ENCODE results near the gene ZNRD2. TPM values are rescaled to one million over a fixed set of nuclear protein-coding genes. Genes with fewer than 3 reads are reported as not detected.

The ZNRD2 gene
- total RNA-seq, 1 donor from 2014 or later = 42.4 TPM

Other genes with a start within 250 kb of the ZNRD2 start
- gene DPF2, start 236.6 kb upstream of the ZNRD2 start, total RNA-seq = 35.0 and 37.1 TPM in 2 replicates
- 0.72 and 0.73 TPM in 2 replicates for gene TIGD3, start 215.7 kb upstream of the ZNRD2 start, total RNA-seq
- 2.9 and 4.6 TPM in 2 replicates for gene SLC25A45, start 187.8 kb upstream of the ZNRD2 start, total RNA-seq
- gene FRMD8, start 183.8 kb upstream of the ZNRD2 start, total RNA-seq = 36.2 and 49.1 TPM in 2 replicates
- gene NEAT1, start 147.7 kb upstream of the ZNRD2 start, total RNA-seq = 109 and 172 TPM in 2 replicates
- gene MALAT1, start 71.4 kb upstream of the ZNRD2 start, total RNA-seq = 5,859 and 8,069 TPM in 2 replicates
- 84.4 and 128 TPM in 2 replicates for gene SCYL1, start 45.4 kb upstream of the ZNRD2 start, total RNA-seq
- gene LTBP3, start 12.1 kb upstream of the ZNRD2 start, total RNA-seq = 26.4 and 27.5 TPM in 2 replicates
- 91.7 and 116 TPM in 2 replicates for gene FAM89B, start 2.1 kb downstream of the ZNRD2 start, total RNA-seq
- gene EHBP1L1, start 5.6 kb downstream of the ZNRD2 start, total RNA-seq = 591 and 791 TPM in 2 replicates
- not detected in 2 replicates for gene KCNK7, start 25.3 kb downstream of the ZNRD2 start, total RNA-seq
- gene MAP3K11, start 43.7 kb downstream of the ZNRD2 start, total RNA-seq = 30.9 and 32.7 TPM in 2 replicates
- gene PCNX3, start 45.3 kb downstream of the ZNRD2 start, total RNA-seq = 21.6 and 25.2 TPM in 2 replicates
- gene SIPA1, start 67.6 kb downstream of the ZNRD2 start, total RNA-seq = 19.7 and 42.6 TPM in 2 replicates
- 32.8 and 37.1 TPM in 2 replicates for gene RELA, start 92.4 kb downstream of the ZNRD2 start, total RNA-seq
- gene KAT5, start 141.8 kb downstream of the ZNRD2 start, total RNA-seq = 37.8 and 43.2 TPM in 2 replicates
- 37.1 and 83.3 TPM in 2 replicates for gene RNASEH2C, start 150.3 kb downstream of the ZNRD2 start, total RNA-seq
- gene AP5B1, start 210.5 kb downstream of the ZNRD2 start, total RNA-seq = 9.8 and 10.2 TPM in 2 replicates
- not detected in 2 replicates for gene OVOL1, start 216.6 kb downstream of the ZNRD2 start, total RNA-seq